Femur (tissue), 1 donor: Measurements from ENCODE around the gene MLLT10.

ENCODE experiments used
- DNase-seq: peaks from one replicate; pipeline ENCODE4 v3.0.0-alpha.2; 2017

The MLLT10 gene

DNA sequence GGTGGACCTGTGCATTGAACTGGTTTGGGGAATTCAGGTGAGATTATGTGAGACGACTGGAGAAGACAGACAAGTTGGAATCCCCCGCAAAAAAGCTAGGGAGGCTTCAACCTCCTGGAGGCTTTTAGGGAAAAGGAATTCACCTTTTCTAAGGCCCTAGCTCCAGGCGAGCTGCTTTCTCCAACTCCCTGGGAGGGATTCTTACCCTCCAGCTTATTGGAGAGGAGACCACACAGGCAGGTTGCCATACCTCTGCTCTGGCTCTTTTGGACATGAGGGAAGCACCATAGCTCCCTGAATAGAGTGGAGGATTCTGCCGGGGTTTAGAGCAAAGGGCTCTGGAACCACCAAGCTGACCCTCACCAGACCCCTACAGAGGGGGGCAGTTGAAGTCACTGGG, 213.8 kb downstream of the MLLT10 start:
- no peak for DNase-seq

GRCh38 chr10:21749788-21750187, 215.8 kb downstream of the MLLT10 start:
- DNase-seq, result no peak

DNA sequence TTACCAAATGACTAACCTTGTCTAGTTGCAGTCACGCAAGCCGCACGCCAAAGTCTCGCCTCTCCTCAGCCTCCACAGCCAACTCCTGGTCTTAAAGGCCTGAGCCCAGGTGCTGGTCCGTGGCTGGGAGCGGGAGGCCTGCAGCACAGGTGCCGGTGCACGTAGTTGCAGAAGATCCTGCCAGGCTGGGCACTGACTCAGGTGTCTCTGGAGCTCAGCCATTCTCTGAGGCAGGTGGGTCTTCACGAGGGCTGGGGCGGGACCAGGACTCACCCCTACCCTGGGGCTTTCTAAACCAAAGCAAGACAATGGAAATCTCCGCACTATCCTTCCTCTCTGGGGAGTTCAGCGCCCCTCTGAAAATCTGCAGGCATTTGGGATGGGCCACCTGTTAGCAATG, 216.4 kb downstream of the MLLT10 start:
- DNase-seq, result no peak

GRCh38 chr10:21751341-21752310, 217.6 kb downstream of the MLLT10 start:
- no peak for DNase-seq

DNA sequence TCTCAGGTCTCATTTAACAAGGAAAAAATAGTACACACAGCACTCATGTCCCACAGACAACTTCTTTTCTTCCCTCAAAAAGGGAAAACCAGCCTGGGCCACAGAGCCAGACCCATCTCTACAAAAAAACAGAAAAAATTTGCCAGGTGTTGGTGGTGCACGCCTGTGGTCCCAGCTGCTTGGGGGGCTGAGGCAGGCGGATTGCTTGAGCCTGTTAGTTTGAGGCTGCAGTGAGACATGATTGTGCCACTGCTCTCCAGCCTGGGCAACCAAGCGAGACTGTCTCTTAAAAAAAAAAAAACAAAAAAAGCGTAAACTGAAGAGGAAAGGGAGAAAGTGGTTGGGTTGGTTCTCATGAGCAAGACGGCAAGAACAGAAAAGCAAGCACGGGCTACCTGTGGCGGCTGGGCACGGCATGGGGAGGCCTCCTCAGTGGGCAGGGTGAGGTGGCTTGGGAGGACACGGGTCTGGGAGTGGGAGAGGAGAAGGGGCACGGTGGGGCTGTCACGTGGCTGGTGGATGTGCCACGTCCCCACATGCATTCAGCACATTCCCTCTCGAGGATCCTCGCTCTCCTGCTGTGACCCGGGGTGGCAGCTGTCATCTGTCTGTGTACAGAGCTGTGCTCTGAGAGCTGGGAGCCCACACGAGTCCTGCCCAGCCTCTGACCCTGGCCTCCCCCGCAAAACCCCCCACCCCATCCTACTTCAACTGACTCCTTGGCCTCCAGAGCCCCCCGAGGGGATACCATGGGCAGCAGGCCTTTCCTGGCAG, 219.7 kb downstream of the MLLT10 start:
- DNase-seq, result no peak

DNA sequence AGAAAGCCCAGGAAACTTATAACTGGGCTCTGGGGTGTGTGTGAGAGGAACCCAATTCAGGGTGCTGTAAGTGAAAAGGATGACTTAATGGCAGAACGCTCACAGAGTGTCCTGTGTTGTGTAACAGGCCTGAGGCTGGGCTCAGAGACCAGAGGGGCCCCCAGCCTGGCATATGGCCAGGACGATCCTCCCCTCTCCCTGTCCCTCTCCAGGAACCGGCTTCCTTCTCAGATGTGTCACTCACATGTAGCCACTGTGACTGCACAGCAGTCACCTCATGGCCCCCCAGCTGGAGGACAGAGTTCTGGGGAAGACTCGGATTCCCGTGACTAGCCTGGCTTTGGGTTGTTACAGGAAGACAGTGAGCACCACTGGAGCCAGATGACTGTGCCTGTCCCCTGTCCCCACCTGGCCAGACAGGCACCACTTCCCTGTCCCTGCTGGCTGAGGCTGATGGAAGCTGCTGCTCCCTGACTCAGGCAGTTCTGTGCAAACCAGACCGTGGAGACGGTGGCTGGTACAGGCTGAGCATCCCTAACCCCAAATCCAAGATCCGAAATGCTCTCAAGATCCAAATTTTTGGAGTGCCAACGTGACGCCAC, 220.5 kb downstream of the MLLT10 start:
- no peak for DNase-seq

DNA sequence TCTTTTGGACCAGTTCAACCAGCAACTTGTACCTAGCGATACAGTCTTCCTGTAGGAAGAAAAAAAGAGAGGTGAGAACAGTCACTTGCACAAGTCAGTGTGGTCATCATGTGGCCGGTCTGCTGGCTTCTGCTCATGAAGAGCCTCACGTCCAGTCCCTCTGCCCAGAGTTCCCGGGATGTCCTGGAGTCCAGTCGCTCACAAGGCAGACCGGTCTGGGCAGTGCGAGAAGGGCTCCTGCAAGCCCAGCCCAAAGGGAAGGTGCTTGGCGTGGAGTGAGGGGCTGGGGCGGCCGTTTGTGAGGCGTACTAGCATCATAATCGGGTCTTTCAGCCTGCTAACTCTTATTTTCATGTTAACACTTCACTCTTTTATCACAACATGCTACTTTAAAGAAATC, 222.7 kb downstream of the MLLT10 start:
- DNase-seq, result no peak

- no peak for DNase-seq
Measured at GRCh38 chr10:21757185-21757901, 223.3 kb downstream of the MLLT10 start.

DNA sequence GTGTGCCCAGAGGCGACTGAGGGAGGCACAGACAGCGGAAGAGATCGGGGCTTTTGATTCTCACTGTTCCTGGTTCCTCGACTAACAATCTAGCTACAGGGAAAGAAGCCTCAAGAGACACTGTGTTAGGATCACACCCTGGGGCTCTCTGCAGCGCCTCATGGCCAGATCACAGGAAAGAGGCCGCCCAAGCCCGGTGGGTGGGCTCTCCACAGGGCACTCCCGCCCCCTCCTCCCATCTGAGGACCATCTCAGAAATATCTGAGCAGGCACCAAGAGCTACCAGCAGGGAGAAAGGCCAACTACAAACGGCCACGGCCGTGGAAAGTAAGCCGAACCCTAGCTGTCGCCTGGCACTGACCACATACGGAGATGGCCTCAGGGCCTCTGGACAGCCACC, 224.2 kb downstream of the MLLT10 start:
- no peak for DNase-seq

DNA sequence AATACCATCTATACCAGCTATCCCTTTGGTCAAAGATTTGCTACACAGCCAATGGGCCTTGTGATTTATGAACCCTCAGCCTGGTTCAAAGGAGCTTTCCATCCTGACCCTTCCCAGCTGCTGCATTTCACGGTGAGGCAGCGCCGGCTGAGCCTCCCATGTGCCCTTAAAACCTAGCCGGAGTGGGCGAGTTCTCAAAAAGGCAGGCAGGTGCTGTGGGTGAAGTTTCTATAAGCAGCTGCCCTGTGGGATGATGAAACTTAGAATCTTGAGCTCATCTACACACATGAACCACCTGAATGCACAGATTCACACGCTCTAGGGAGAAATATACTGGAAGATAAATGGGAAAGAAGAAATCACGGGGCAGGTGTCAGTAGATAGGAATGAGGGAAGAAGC, 224.7 kb downstream of the MLLT10 start:
- no peak for DNase-seq

DNA sequence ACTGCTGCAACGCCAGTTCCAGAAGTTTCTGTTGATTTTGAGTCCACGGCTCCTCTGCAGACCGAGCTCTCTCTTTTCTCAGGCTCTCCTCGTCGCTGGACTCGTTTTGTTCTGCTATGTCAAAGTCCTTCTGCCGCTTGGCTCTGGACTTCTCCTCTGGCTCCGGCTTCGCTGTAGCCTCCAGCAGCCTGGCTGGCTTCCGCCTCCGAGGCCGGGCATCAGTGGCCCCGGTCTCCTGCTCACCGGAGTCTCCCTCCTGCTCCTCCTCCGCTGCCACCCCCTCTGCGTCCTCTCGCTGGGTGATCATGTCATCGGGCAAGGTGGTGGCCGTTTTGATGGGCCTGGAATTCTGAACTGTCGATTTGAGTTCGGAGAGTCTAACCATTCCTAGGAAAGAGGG, 225.2 kb downstream of the MLLT10 start:
- no peak for DNase-seq

DNA sequence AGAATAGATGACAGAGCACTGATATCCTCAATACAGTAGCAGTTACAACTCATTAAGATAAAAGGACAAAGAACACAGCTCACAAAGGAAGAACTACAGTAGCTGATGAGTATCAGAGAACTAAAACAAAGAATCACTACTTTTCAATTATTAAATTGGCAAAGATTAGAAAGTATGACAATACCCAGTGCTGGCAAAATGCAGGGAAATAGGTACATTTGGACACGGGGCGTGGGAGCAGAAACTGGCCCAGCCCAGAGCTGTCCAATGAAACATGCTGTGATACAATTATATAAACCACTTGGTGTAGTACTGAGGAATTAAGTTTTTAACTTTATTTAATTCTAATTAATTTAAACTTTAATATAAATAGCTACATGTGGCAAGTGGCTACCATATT, 226.3 kb downstream of the MLLT10 start:
- DNase-seq, result no peak

DNA sequence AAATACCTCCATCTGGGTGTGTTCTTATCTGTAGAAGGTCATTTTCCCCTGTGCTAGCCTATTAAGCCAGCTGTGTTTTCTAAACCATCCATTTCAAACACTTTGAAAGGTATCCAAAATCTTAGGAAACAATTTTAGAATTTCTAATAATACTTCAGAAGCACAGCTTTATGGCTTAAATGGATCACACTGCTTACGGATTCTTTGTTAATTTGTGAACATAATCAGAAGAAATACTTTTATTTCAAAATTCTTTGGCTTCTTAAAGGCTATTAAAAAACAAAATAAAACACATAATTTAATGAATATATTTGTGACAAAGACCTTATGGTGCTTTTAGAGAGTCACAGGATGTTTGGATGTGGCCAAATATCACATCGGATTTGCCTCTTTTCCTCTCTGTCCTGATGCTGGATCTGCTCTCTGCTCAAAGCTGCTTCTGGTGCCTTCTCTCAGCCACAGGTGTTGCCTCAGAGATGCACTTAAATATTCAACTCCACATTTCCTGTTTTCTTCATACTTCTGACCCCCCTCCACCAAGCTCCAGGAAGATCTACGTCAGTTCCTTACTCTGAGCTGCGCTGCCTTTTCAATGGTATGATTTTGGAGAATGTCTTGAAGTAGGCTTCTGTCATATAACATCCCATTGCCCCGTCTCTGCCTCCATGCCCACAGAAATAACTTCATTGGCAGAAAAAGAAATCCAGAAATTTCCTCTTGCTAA, 230.6 kb downstream of the MLLT10 start:
- no peak for DNase-seq

DNA sequence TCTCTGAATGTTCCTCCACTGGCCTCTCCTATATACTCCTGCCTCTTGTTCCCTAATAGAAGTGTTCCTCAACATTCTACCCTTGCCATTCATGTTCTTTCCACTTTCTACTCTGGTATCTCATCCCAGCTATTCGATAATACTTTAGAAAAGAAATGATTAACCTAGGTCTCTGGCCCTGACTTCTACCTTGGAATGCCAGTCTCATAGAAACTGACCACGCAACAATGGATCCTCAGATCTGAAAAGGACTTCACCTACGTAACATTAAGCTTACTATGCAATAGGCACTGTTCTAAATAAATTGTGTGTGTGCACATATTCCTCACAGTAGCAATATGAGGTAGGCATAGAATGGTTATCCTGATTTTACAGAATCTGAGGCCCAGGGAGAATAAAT, 235.0 kb downstream of the MLLT10 start:
- no peak for DNase-seq

- DNase-seq, result no peak
Measured at GRCh38 chr10:21771219-21771618, 237.2 kb downstream of the MLLT10 start.

GRCh38 chr10:21776883-21777282, 242.9 kb downstream of the MLLT10 start:
- DNase-seq, result no peak

GRCh38 chr10:21791276-21791675, 257.2 kb downstream of the MLLT10 start:
- DNase-seq, result no peak
